C4-2B (cell line): Measurements from ENCODE around the gene LIX1L.

Source experiments
- CTCF ChIP-seq: fragments of 450-650 bp; conservative IDR thresholded peaks from 2 replicates; pipeline ENCODE4 v1.5.1; 2017; ENCODE audit warnings: mild to moderate bottlenecking
- ZFX ChIP-seq: fragments of 450-650 bp; IDR thresholded peaks from 2 replicates; pipeline ENCODE4 v1.6.1; 2017

GRCh38 chr1:145897969-145898368 lies 59.8 kb downstream of the LIX1L start:
- TF ChIP-seq CTCF: no peak
- TF ChIP-seq ZFX: no peak
